ENCODE data around the gene BTNL2. TPM values are rescaled to one million over a fixed set of nuclear protein-coding genes. Genes with fewer than 3 reads are reported as not detected.
"Not testable (repeated sequence)": the region's sequence is repeated elsewhere in the genome, so short reads cannot be mapped to it uniquely, and the experiment has no call there.

The BTNL2 gene
- total RNA-seq, 1 experiment from 2014 or later = not detected

DNA sequence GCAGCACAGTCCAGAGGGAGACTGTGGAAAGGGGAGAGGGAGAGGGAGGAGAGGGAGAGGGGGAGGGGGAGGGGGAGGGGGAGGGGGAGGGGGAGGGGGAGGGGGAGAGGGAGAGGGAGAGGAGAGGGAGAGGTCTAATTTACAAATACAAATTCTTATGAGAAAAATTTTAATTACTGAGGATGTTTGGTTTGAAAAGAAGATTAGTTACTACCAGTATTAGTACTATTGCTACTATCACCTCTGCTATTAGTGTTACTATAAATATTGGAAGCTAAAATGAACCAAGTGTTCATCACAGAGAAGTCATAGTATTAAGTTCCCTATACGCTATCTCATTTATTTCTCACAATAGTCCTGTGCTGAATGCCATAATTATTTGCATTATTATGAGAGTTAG lies 20.9 kb downstream of the BTNL2 start:
- DNase-seq (ENCODE audit: low read depth, low spot score) = no peak
- in situ Hi-C loops (cut with HindIII; ENCODE audit: low pct_unique_long_range_greater_than_20kb, low sequenced_read_pairs) = no loop called here

DNA sequence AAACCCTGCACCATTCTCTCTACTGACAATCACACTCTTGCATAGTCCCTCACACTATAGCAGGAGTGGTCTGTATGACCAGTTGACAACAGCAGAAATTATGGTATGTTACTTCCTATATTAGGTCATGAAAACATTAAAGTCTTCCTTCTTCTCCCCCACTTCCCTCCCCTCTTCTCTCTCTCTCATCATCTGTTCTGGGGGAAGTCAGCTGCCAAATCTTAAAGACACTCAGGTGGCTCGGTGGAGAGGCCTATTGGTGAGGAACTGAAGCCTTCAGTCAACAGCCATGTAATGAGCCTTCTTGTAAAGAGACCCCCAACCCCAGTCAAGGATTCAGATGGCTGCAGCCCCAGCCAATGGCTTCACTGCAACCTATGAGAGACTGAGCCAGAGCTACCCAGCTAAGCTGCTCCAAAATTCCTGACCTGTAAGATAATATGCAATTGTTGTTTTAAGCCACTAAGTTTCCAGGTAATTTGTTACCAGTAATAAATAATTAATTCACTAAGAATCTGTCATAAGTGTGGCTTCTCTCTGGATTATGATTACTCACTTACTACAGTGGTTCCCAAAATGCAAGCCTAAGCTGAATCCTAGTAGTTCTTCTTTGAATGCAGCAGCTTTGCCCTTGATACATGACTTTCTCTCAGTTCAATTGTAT lies 24.1 kb downstream of the BTNL2 start:
- DNase-seq (ENCODE audit: low read depth, low spot score) = no peak
- in situ Hi-C loops (cut with HindIII; ENCODE audit: low pct_unique_long_range_greater_than_20kb, low sequenced_read_pairs) = no loop called here

DNA sequence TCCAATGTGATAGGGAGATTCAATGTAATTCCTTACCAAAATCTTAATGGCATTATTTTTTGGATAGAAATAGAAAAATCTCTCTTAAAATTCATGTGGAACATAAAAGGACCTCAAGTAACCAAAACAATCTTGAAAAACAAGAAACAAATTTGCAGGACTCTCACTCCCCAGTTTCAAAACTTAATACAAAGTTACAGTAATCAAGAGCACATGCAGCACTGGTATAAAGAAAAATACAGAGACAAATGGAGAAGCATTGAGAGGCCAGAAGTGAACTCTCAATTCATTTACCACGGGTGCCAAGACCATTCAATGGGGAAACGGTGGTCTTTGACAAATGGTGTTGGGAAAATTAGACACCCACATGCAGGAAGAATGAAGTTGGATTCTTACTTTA lies 27.4 kb downstream of the BTNL2 start:
- DNase-seq (ENCODE audit: low read depth, low spot score) = no peak
- in situ Hi-C loops (cut with HindIII; ENCODE audit: low pct_unique_long_range_greater_than_20kb, low sequenced_read_pairs) = no loop called here

DNA sequence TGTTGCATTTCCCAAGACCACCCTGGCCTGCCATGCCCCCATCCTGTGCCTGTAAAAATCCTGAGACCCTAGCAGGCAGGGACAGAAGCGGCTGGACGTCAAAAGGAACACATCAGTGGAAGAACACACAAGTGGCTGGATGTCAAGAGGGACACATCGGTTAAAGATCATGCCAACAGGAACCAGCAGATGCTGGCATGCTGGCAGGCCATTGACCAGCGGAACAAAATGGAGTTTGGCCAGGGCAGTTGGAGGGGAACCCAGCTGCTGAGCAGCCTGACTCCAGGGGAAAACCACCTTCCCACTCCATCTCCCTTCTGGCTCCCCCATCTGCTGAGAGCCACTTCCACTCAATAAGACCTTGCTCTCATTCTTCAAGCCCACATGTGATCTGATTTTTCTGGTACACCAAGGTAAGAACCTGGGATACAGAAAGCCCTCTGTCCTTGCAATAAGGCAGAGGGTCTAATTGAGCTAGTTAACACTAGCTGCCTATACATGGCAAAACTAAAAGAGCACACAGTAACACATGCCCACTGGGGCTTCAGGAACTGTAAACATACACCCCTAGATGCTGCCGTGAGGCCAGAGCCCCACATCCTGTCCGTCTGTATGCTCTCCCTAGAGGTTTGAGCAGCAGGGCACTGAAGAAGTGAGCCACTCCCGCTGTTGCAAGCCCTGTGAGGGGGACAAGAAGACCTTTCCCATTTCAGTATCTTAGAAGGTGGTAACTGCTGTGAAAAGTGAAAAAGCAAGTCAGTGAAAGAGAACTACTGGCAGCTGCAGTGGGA lies 31.0 kb downstream of the BTNL2 start:
- in situ Hi-C loops (cut with HindIII; ENCODE audit: low pct_unique_long_range_greater_than_20kb, low sequenced_read_pairs) = no loop called here
- DNase-seq (ENCODE audit: low read depth, low spot score) = no peak

DNA sequence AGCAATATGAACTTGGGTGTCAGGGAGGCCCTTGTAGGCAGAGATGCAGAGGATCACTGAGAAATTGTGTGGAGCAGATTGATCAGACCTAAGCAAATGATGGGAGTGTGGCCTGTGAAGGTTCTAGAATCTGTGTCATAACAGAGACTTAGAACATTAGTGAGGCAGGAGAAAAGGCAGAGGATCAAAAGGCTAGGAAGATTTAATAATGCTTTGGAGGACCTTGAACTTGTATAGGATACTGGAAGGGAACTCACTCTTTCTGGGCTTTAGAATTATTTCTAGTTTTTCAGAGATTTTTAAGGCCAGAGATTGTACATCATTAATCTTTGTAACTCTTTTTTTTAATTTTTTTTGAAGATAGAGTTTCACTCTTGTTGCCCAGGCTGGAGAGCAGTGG lies 35.2 kb downstream of the BTNL2 start, which contains the start of gene TSBP1:
TSBP1 (minus strand) TSS at position 101 of the 400 bp plus-strand sequence. CDS start 197 bp downstream, outside the sequence.
- DNase-seq (ENCODE audit: low read depth, low spot score) = no peak
- in situ Hi-C loops (cut with HindIII; ENCODE audit: low pct_unique_long_range_greater_than_20kb, low sequenced_read_pairs) = no loop called here

DNA sequence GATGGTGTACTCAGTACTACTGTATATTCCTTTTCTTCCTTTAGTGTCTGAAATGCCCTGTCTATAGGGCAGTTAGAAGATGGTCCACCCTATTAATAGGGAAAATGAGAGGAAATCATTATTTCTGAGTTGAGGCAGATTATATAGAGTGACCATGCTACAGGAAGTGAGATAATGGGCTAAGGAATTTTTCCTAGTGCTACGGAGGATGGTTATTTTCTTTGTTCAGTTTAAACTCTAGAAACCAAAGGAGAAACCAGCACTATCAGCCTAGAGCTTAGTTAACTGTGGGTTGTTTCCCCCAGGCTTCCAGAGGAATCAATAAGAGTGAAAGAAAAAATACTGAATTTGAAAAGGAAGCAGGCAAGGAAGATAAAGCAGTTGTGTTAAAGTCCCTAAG lies 35.8 kb downstream of the BTNL2 start:
- in situ Hi-C loops (cut with HindIII; ENCODE audit: low pct_unique_long_range_greater_than_20kb, low sequenced_read_pairs) = no loop called here
- DNase-seq (ENCODE audit: low read depth, low spot score) = no peak

DNA sequence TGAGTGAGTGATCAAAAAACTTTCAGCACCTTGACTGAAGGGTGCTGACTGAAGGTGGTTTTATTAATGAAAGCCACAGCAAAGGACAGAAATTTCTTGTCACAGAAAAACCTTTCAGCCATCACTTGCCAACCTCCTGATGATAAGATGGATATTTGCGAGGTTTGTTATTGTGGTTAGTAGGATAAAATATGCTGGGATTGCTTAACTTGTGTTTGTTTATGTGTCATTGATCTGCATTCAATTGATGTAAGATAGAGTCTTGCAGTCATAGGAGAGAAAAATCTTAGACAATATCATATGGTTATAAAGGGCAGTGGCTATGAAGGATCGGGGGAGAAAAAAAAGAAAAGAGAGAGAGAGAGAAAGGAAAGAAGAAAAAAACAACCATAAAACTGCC lies 36.5 kb downstream of the BTNL2 start:
- DNase-seq (ENCODE audit: low read depth, low spot score) = no peak
- in situ Hi-C loops (cut with HindIII; ENCODE audit: low pct_unique_long_range_greater_than_20kb, low sequenced_read_pairs) = no loop called here

DNA sequence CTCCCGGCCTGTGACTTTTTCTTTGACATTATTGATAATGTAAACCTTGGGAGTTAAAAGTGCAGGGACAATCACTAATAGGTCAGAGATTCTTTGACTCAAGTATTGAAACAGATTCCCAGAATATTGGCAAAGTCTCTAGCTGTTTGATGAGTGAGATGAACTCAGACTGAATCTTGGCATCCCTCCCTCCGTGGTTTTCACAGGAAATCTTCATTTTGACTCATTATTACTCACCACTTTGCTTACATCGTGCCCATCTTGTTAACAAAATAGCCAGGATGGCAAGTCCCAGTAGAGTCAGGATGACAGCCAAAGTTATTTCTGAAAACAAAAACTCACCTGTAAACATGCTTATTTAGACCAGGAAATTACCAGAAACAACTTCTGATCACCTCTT lies 37.3 kb downstream of the BTNL2 start:
- in situ Hi-C loops (cut with HindIII; ENCODE audit: low pct_unique_long_range_greater_than_20kb, low sequenced_read_pairs) = no loop called here
- no peak for DNase-seq (ENCODE audit: low read depth, low spot score)

DNA sequence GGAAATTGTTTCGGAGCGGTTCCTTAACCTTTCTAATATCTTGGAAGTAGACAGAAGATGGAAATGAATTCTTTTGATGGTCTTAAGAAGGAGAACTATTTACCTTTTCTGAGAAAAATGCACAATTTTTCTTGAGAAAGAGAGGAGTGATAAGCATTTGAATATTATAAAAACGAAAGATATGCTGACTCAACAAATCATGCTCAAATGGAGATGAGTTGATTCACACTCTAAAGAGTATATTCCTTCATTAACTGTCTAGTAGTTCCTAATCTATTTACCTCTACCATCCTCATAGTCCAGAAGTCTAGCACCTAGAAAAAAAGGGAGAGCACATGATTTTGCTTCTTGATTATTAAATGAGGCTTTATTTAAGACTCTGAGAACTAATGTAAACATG lies 39.3 kb downstream of the BTNL2 start:
- in situ Hi-C loops (cut with HindIII; ENCODE audit: low pct_unique_long_range_greater_than_20kb, low sequenced_read_pairs) = no loop called here
- DNase-seq (ENCODE audit: low read depth, low spot score) = no peak

DNA sequence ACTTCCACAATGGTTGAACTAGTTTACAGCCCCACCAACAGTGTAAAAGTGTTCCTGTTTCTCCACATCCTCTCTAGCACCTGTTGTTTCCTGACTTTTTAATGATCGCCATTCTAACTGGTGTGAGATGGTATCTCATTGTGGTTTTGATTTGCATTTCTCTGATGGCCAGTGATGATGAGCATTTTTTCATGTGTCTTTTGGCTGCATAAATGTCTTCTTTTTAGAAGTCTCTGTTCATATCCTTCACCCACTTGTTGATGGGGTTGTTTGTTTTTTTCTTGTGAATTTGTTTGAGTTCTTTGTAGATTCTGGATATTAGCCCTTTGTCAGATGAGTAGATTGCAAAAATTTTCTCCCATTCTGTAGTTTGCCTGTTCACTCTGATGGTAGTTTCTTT lies 47.8 kb downstream of the BTNL2 start:
- DNase-seq (ENCODE audit: low read depth, low spot score); in situ Hi-C loops (cut with HindIII; ENCODE audit: low pct_unique_long_range_greater_than_20kb, low sequenced_read_pairs): not testable (repeated sequence)

DNA sequence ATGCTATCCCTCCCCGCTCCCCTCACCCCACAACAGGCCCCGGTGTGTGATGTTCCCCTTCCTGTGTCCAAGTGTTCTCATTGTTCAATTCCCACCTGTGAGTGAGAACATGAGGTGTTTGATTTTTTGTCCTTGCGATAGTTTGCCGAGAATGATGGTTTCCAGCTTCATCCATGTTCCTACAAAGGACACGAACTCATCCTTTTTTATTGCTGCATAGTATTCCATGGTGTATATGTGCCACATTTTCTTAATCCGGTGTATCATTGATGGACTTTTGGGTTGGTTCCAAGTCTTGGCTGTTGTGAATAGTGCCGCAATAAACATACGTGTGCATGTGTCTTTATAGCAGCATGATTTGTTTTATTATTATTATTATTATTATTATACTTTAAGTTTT lies 48.4 kb downstream of the BTNL2 start:
- in situ Hi-C loops (cut with HindIII; ENCODE audit: low pct_unique_long_range_greater_than_20kb, low sequenced_read_pairs) = not testable (repeated sequence)

DNA sequence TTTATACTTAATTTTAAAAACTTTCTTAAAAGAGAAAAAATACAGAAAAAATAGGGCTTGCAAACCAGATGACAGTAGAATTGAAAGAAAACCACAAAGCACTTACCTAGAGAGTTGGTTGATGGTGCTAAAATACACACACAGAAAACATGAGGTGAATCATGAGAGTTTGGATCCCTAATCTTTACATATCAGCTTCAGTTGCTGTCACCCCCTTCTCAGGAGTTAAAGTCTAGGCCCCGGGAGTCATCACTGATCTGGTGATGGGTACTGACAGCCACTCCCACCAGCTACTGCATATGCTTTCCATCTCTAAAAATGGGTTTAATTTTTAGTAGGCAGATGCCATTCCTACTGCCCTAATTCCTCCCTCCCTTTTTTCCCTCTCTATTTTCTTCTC lies 52.0 kb downstream of the BTNL2 start:
- DNase-seq (ENCODE audit: low read depth, low spot score) = no peak
- in situ Hi-C loops (cut with HindIII; ENCODE audit: low pct_unique_long_range_greater_than_20kb, low sequenced_read_pairs) = no loop called here

More for the DNA sequence above, 48.4 kb downstream of the BTNL2 start:
- not testable (repeated sequence) for DNase-seq (ENCODE audit: low read depth, low spot score)

DNA sequence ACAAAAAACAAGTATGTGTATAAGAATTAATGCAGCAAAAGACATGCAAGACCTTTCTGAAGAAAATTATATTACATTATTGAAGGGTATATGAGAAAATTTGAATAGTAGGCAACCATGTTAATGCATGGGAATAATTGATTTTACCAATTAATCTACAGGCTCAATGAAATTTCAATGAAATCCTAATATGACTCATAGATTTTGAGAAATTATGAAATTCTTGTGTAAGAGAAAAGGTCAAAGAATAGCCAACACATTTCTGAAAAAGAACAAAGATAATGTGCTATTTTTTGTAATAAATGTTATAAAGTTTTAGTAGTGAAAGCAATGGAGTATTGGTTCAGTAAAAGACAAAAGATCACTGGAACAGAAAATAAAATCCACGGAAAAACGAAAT lies 53.6 kb downstream of the BTNL2 start:
- DNase-seq (ENCODE audit: low read depth, low spot score) = no peak
- in situ Hi-C loops (cut with HindIII; ENCODE audit: low pct_unique_long_range_greater_than_20kb, low sequenced_read_pairs) = no loop called here

Small RNAs within 50 kb of the gene (small RNA-seq; reads per million reads assigned to genes)
- gene RNU6-603P = 0 reads per million in 2 experiments

Other genes starting within 250 kb of the BTNL2 start
- gene EGFL8, start 242.6 kb downstream of the BTNL2 start, total RNA-seq (2014; rRNA removed; shearing (Covaris generic)) = 11.4 and 15.0 TPM in 2 replicates
- 77.8 and 85.2 TPM in 2 replicates for gene AGPAT1, start 231.1 kb downstream of the BTNL2 start, total RNA-seq (2014; rRNA removed; shearing (Covaris generic))
- 23.9 and 29.5 TPM in 2 replicates for gene RNF5, start 228.8 kb downstream of the BTNL2 start, total RNA-seq (2014; rRNA removed; shearing (Covaris generic))
- gene AGER, start 222.9 kb downstream of the BTNL2 start, total RNA-seq (2014; rRNA removed; shearing (Covaris generic)) = 0.35 and 0.85 TPM in 2 replicates
- gene PBX2, start 217.0 kb downstream of the BTNL2 start, total RNA-seq (2014; rRNA removed; shearing (Covaris generic)) = 16.7 and 17.7 TPM in 2 replicates
- 3.3 and 5.4 TPM in 2 replicates for gene GPSM3, start 214.5 kb downstream of the BTNL2 start, total RNA-seq (2014; rRNA removed; shearing (Covaris generic))
- gene NOTCH4, start 183.1 kb downstream of the BTNL2 start, total RNA-seq (2014; rRNA removed; shearing (Covaris generic)) = 1.7 TPM in 2 replicates
- not detected in 2 replicates for gene TSBP1, start 35.3 kb downstream of the BTNL2 start, total RNA-seq (2014; rRNA removed; shearing (Covaris generic))
- gene HLA-DRA, start 32.7 kb upstream of the BTNL2 start, total RNA-seq (2014; rRNA removed; shearing (Covaris generic)) = 5.7 and 10.0 TPM in 2 replicates
- gene HLA-DRB5, start 123.1 kb upstream of the BTNL2 start, total RNA-seq (2014; rRNA removed; shearing (Covaris generic)) = 0.29 and 0.58 TPM in 2 replicates
- gene HLA-DRB1, start 182.7 kb upstream of the BTNL2 start, total RNA-seq (2014; rRNA removed; shearing (Covaris generic)) = 2.0 and 2.1 TPM in 2 replicates
- gene HLA-DQA1, start 230.2 kb upstream of the BTNL2 start, total RNA-seq (2014; rRNA removed; shearing (Covaris generic)) = 0.08 and 0.37 TPM in 2 replicates